ENCODE data around the gene SYT9. TPM values are rescaled to one million over a fixed set of nuclear protein-coding genes. Genes with fewer than 3 reads are reported as not detected.

SYT9 gene
- total RNA-seq, 1 donor from 2014 or later = 5.3 TPM

DNA sequence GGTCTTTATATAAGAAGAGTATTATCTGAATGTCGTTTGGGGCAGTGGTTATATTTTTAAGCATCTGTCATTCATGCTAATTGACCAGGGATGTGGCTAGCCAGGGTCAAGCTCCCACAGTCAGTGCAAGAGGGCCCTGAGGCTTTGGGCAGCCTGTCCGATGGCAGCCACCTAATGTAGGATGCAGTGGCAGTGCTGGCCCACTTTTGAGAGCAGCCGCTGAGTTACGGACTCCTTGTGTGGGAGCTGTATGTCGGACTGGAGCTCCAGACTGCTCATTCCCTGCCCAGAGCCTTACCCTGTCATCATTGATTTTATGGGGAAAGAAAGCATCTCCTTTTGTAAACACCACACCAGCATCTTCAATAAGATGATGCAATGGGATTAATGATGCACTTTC is 99.5 kb downstream of the SYT9 start:
- H3K36me3 Mint-ChIP-seq = no peaks in the 10 kb centered on the region
- H3K4me3 ChIP-seq = no peak overlapping the region
- no peaks in the 10 kb centered on the region for H4K20me1 ChIP-seq (ENCODE audit: low read depth)
- TF ChIP-seq EZH2 (IDR thresholded peaks at IDR 0.05) (no peak), EZH2phosphoT487 (IDR thresholded peaks at IDR 0.05) (no peak), CTCF (IDR thresholded peaks at IDR 0.05) (no peak)
- DNase-seq (ENCODE audit: low spot score) = no peak
- no peaks in the 10 kb centered on the region for H3K27me3 ChIP-seq
- peaks cover 20% of the 10 kb centered on the region for H3K4me1 Mint-ChIP-seq
- no peaks in the 10 kb centered on the region for H3K27me3 Mint-ChIP-seq (ENCODE audit: insufficient read depth, low read depth)
- no peak overlapping the region for H3K4me3 Mint-ChIP-seq
- no peak overlapping the region for H3K27ac ChIP-seq
- no peaks in the 10 kb centered on the region for H3K79me2 ChIP-seq (ENCODE audit: low read depth)
- no peaks in the 10 kb centered on the region for H3F3A ChIP-seq (ENCODE audit: low read depth)
- no peak overlapping the region for H3K27ac Mint-ChIP-seq
- H2AFZ ChIP-seq (replicated peaks) = no peak overlapping the region
- H3K9me3 Mint-ChIP-seq = no peaks in the 10 kb centered on the region
- H3K9me3 ChIP-seq (ENCODE audit: low read depth) = no peaks in the 10 kb centered on the region
- H3K4me1 ChIP-seq = peaks cover 11% of the 10 kb centered on the region
- H3K4me2 ChIP-seq = no peak overlapping the region
- H3K36me3 ChIP-seq = no peaks in the 10 kb centered on the region
- H3K9ac ChIP-seq = no peak overlapping the region

DNA sequence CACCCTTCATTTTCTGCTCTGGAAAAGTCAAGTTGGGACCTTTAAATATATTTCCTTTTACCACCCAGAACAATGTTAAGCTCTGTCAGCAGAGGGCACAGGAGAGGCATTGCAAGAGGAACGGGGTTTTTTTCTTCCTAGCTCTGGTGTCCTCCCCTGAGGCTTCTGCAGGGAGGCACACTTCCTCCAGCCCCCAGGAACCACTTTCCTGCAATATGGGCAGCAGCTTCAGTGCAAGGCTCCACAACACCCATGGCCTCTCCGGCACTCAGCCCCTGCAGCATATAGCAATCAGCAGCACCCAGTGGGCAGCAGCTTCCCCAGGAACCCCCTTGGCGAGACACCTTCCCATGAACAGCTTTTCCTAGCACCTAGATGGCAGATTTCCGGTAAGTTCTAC is 101.4 kb downstream of the SYT9 start:
- TF ChIP-seq CTCF (IDR thresholded peaks at IDR 0.05) (peak; percentile 51), EZH2phosphoT487 (IDR thresholded peaks at IDR 0.05) (no peak)
- no peak overlapping the region for H3K4me3 Mint-ChIP-seq
- no peaks in the 10 kb centered on the region for H3K36me3 Mint-ChIP-seq
- no peak overlapping the region for H3K27ac ChIP-seq
- H4K20me1 ChIP-seq (ENCODE audit: low read depth) = no peaks in the 10 kb centered on the region
- H3K27me3 Mint-ChIP-seq (ENCODE audit: insufficient read depth, low read depth) = no peaks in the 10 kb centered on the region
- H3K9me3 Mint-ChIP-seq = no peaks in the 10 kb centered on the region
- H2AFZ ChIP-seq (replicated peaks) = no peak overlapping the region
- H3K4me1 ChIP-seq = peaks cover 10% of the 10 kb centered on the region
- H3K4me3 ChIP-seq = no peak overlapping the region
- H3K27me3 ChIP-seq = no peaks in the 10 kb centered on the region
- H3K36me3 ChIP-seq = no peaks in the 10 kb centered on the region
- peaks cover 15% of the 10 kb centered on the region for H3K4me1 Mint-ChIP-seq
- no peaks in the 10 kb centered on the region for H3F3A ChIP-seq (ENCODE audit: low read depth)
- H3K9ac ChIP-seq = no peak overlapping the region
- H3K27ac Mint-ChIP-seq = no peak overlapping the region
- H3K9me3 ChIP-seq (ENCODE audit: low read depth) = no peaks in the 10 kb centered on the region
- DNase-seq (ENCODE audit: low spot score) = peak; percentile 47
- no peaks in the 10 kb centered on the region for H3K79me2 ChIP-seq (ENCODE audit: low read depth)
- no peak overlapping the region for H3K4me2 ChIP-seq

- Histone ChIP-seq H2AFZ (replicated peaks) (no peak overlapping the region), H4K20me1 (ENCODE audit: low read depth) (no peaks in the 10 kb centered on the region), H3K27ac (no peak overlapping the region), H3K27me3 (no peaks in the 10 kb centered on the region), H3F3A (ENCODE audit: low read depth) (no peaks in the 10 kb centered on the region), H3K9ac (no peak overlapping the region), H3K9me3 (ENCODE audit: low read depth) (no peaks in the 10 kb centered on the region), H3K36me3 (no peaks in the 10 kb centered on the region), H3K4me3 (no peak overlapping the region), H3K79me2 (ENCODE audit: low read depth) (no peaks in the 10 kb centered on the region), H3K4me2 (no peak overlapping the region), H3K4me1 (no peaks in the 10 kb centered on the region)
- TF ChIP-seq CTCF (IDR thresholded peaks at IDR 0.05) = no peak
- no peak for TF ChIP-seq EZH2 (IDR thresholded peaks at IDR 0.05)
- no peak for TF ChIP-seq EZH2phosphoT487 (IDR thresholded peaks at IDR 0.05)
- Mint-ChIP-seq H3K27ac (no peak overlapping the region), H3K36me3 (no peaks in the 10 kb centered on the region), H3K4me3 (no peak overlapping the region), H3K4me1 (peaks cover 6% of the 10 kb centered on the region), H3K27me3 (ENCODE audit: insufficient read depth, low read depth) (no peaks in the 10 kb centered on the region), H3K9me3 (no peaks in the 10 kb centered on the region)
- DNase-seq (ENCODE audit: low spot score) = no peak
Observed at GRCh38 chr11:7364660-7365059, 113.0 kb downstream of the SYT9 start.

GRCh38 chr11:7367803-7368202 is 116.1 kb downstream of the SYT9 start:
- H3K4me2 ChIP-seq = no peak overlapping the region
- no peak overlapping the region for H3K4me3 Mint-ChIP-seq
- H3K9me3 ChIP-seq (ENCODE audit: low read depth) = no peaks in the 10 kb centered on the region
- H3K36me3 Mint-ChIP-seq = no peaks in the 10 kb centered on the region
- TF ChIP-seq CTCF (IDR thresholded peaks at IDR 0.05) = no peak
- TF ChIP-seq EZH2phosphoT487 (IDR thresholded peaks at IDR 0.05) = no peak
- no peak for TF ChIP-seq EZH2 (IDR thresholded peaks at IDR 0.05)
- H3F3A ChIP-seq (ENCODE audit: low read depth) = no peaks in the 10 kb centered on the region
- DNase-seq (ENCODE audit: low spot score) = no peak
- H3K27ac Mint-ChIP-seq = no peak overlapping the region
- no peaks in the 10 kb centered on the region for H3K27me3 ChIP-seq
- no peaks in the 10 kb centered on the region for H3K27me3 Mint-ChIP-seq (ENCODE audit: insufficient read depth, low read depth)
- H3K36me3 ChIP-seq = no peaks in the 10 kb centered on the region
- H3K4me1 Mint-ChIP-seq = peaks cover 6% of the 10 kb centered on the region
- H3K9ac ChIP-seq = no peak overlapping the region
- H3K79me2 ChIP-seq (ENCODE audit: low read depth) = no peaks in the 10 kb centered on the region
- H3K4me3 ChIP-seq = no peak overlapping the region
- no peaks in the 10 kb centered on the region for H3K9me3 Mint-ChIP-seq
- no peak overlapping the region for H2AFZ ChIP-seq (replicated peaks)
- H3K4me1 ChIP-seq = no peaks in the 10 kb centered on the region
- H4K20me1 ChIP-seq (ENCODE audit: low read depth) = no peaks in the 10 kb centered on the region
- no peak overlapping the region for H3K27ac ChIP-seq
